Measurements from ENCODE around the gene RNLS. TPM values are rescaled to one million over a fixed set of nuclear protein-coding genes. Genes with fewer than 3 reads are reported as not detected.

Gene RNLS
- polyA plus RNA-seq, 2 of the 4 experiments (the other 2 are of a cell fraction): 11.7 to 16.8 TPM

DNA sequence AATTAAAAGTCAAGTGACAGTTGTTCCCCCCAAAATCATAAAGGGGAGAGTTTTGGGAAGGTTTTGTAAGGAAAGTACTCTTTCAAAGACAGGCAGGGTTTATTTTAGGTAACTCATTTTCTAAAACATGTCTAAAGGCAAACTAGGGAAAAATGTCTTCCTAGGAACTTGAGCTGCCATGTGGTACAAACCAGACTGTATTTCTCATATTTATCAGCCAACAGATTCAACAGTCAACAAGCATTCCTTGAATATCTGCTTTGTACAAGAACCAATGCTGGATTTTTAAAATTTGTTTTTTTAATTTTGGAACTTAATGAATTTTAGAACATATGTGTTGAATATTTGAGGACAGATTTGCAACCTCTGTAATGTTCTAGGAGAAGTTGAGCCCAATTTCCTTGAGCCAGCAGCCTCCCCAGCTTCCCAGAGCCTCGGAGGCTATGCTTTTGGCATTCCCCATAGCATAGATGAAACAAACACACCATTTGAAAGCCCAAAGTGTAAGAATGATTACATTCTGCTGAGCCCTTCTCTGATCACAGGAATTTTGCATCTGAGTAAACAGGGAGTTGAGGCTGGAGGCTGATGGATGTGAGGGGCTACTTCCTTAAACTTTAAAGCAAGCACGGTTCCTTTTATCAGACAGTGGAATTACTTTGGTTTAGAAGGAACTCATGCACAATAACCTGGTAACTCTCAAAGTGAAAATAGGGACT, 345.1 kb downstream of the RNLS start:
- Histone ChIP-seq H3K27ac (no peak overlapping the region), H3K4me2 (no peak overlapping the region), H3K4me3 (no peak overlapping the region), H3K4me1 (no peaks in the 10 kb centered on the region), H3K9me3 (no peaks in the 10 kb centered on the region)
- TF ChIP-seq ZC3H11A (IDR thresholded peaks at IDR 0.05) (no peak), CBX8 (IDR thresholded peaks at IDR 0.05) (no peak), POLR2A (IDR thresholded peaks at IDR 0.05; ENCODE audit: low read length) (no peak), ATOH8 (CRISPR knock-in tag; IDR thresholded peaks at IDR 0.05; ENCODE audit: low read depth) (no peak), PHF8 (IDR thresholded peaks at IDR 0.05; ENCODE audit: borderline replicate concordance, low read depth) (no peak), EP300 (IDR thresholded peaks at IDR 0.05) (no peak), CEBPB (IDR thresholded peaks at IDR 0.05) (no peak), TFCP2L1 (CRISPR knock-in tag; IDR thresholded peaks at IDR 0.05) (no peak), CBX2 (IDR thresholded peaks at IDR 0.05; ENCODE audit: borderline replicate concordance, low read depth) (no peak), POLR2AphosphoS2 (conservative IDR thresholded peaks at IDR 0.05; ENCODE audit: low read length) (no peak), MYC (IDR thresholded peaks at IDR 0.05; ENCODE audit: borderline replicate concordance, low read length) (no peak)
- TF ChIP-seq, protein P1, sequence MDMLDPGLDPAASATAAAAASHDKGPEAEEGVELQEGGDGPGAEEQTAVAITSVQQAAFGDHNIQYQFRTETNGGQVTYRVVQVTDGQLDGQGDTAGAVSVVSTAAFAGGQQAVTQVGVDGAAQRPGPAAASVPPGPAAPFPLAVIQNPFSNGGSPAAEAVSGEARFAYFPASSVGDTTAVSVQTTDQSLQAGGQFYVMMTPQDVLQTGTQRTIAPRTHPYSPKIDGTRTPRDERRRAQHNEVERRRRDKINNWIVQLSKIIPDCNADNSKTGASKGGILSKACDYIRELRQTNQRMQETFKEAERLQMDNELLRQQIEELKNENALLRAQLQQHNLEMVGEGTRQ (IDR thresholded peaks at IDR 0.05): no peak
- TF ChIP-seq, protein P2, sequence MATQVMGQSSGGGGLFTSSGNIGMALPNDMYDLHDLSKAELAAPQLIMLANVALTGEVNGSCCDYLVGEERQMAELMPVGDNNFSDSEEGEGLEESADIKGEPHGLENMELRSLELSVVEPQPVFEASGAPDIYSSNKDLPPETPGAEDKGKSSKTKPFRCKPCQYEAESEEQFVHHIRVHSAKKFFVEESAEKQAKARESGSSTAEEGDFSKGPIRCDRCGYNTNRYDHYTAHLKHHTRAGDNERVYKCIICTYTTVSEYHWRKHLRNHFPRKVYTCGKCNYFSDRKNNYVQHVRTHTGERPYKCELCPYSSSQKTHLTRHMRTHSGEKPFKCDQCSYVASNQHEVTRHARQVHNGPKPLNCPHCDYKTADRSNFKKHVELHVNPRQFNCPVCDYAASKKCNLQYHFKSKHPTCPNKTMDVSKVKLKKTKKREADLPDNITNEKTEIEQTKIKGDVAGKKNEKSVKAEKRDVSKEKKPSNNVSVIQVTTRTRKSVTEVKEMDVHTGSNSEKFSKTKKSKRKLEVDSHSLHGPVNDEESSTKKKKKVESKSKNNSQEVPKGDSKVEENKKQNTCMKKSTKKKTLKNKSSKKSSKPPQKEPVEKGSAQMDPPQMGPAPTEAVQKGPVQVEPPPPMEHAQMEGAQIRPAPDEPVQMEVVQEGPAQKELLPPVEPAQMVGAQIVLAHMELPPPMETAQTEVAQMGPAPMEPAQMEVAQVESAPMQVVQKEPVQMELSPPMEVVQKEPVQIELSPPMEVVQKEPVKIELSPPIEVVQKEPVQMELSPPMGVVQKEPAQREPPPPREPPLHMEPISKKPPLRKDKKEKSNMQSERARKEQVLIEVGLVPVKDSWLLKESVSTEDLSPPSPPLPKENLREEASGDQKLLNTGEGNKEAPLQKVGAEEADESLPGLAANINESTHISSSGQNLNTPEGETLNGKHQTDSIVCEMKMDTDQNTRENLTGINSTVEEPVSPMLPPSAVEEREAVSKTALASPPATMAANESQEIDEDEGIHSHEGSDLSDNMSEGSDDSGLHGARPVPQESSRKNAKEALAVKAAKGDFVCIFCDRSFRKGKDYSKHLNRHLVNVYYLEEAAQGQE (IDR thresholded peaks at IDR 0.05): no peak
- ATAC-seq: no peak
- 21% methylated on average over 2 of the region's 2 CpGs for WGBS (ENCODE audit: missing lambda C conversion rate)
- ChIA-PET POLR2A (interaction anchor here (0.5 kb wide), 1 partner anchor 20 kb away, joined by 3 read pairs; no protein-coding TSS in a partner anchor), CTCF (no interaction called here)
- FAIRE-seq: no peak
- DNase-seq (ENCODE audit: low read depth in 1 of 2, low spot score in 1 of 2): no peak

- ATAC-seq (no peak), FAIRE-seq (no peak), DNase-seq (ENCODE audit: low read depth in 1 of 2, low spot score in 1 of 2) (no peak)
- Histone ChIP-seq H3K4me3 (no peak overlapping the region), H3K27ac (no peak overlapping the region), H3K4me1 (no peaks in the 10 kb centered on the region), H3K4me2 (no peak overlapping the region), H3K9me3 (no peaks in the 10 kb centered on the region)
- ChIA-PET POLR2A (no interaction called here), CTCF (interaction anchor here (1.6 kb wide), 1 partner anchor 316 kb away, joined by 3 read pairs; no protein-coding TSS in a partner anchor)
- 87% methylated on average over 2 of the region's 2 CpGs for WGBS (ENCODE audit: missing lambda C conversion rate)
- TF ChIP-seq KDM1A (IDR thresholded peaks at IDR 0.05; ENCODE audit: low read depth) (no peak), CEBPB (IDR thresholded peaks at IDR 0.05) (no peak), POLR2A (IDR thresholded peaks at IDR 0.05; ENCODE audit: low read length) (no peak), CBX2 (IDR thresholded peaks at IDR 0.05; ENCODE audit: borderline replicate concordance, low read depth) (no peak), SREBF2 (IDR thresholded peaks at IDR 0.05) (no peak), HOXB13 (CRISPR knock-in tag; IDR thresholded peaks at IDR 0.05; ENCODE audit: low read depth) (no peak), BHLHE40 (IDR thresholded peaks at IDR 0.05; ENCODE audit: low read depth, low read length) (no peak)
Observed at GRCh38 chr10:88236121-88236743, 346.9 kb downstream of the RNLS start.

DNA sequence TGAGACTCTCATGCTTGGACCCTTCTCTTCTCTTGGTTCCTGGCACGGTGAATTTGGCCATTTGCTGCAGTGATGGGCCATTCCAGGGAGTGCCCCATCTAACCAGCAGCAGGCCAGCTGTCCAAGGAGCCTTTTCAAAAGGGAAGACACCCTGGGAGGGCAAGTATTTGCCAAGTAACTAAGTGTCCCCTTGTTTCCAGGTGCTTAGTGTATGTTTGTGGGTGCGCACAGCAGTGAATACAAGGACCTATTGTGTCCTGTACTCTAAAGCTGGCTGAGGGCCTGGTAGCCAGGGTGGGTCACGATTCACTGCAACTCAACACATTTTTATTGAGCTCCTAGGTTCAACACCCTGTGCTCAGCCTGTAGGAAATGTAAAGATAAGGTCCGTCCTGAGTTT, 348.8 kb downstream of the RNLS start:
- Histone ChIP-seq H3K4me3 (no peak overlapping the region), H3K4me1 (no peaks in the 10 kb centered on the region), H3K27ac (no peak overlapping the region), H3K9me3 (no peaks in the 10 kb centered on the region), H3K4me2 (no peak overlapping the region)
- no peak for FAIRE-seq
- POLR2A ChIA-PET: no interaction called here
- no peak for ATAC-seq
- DNase-seq (ENCODE audit: low read depth in 1 of 2, low spot score in 1 of 2): no peak
- CTCF ChIA-PET: no interaction called here
- no peak for TF ChIP-seq ESRRA (IDR thresholded peaks at IDR 0.05; ENCODE audit: borderline replicate concordance, low read length)
- TF ChIP-seq, protein P3, sequence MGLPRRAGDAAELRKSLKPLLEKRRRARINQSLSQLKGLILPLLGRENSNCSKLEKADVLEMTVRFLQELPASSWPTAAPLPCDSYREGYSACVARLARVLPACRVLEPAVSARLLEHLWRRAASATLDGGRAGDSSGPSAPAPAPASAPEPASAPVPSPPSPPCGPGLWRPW (IDR thresholded peaks at IDR 0.05): no peak
- TF ChIP-seq GATA3 (IDR thresholded peaks at IDR 0.05; ENCODE audit: borderline replicate concordance): no peak
- TF ChIP-seq, protein P4, sequence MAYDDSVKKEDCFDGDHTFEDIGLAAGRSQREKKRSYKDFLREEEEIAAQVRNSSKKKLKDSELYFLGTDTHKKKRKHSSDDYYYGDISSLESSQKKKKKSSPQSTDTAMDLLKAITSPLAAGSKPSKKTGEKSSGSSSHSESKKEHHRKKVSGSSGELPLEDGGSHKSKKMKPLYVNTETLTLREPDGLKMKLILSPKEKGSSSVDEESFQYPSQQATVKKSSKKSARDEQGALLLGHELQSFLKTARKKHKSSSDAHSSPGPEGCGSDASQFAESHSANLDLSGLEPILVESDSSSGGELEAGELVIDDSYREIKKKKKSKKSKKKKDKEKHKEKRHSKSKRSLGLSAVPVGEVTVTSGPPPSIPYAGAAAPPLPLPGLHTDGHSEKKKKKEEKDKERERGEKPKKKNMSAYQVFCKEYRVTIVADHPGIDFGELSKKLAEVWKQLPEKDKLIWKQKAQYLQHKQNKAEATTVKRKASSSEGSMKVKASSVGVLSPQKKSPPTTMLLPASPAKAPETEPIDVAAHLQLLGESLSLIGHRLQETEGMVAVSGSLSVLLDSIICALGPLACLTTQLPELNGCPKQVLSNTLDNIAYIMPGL (CRISPR knock-in tag; IDR thresholded peaks at IDR 0.05; ENCODE audit: borderline replicate concordance): no peak
- no peak for TF ChIP-seq BHLHE40 (IDR thresholded peaks at IDR 0.05; ENCODE audit: low read depth, low read length)
- TF ChIP-seq ZNF302 (CRISPR knock-in tag; IDR thresholded peaks at IDR 0.05): no peak
- no peak for TF ChIP-seq KDM5A (IDR thresholded peaks at IDR 0.05)
- no peak for TF ChIP-seq RARB (CRISPR knock-in tag; IDR thresholded peaks at IDR 0.05)
- TF ChIP-seq JUN (IDR thresholded peaks at IDR 0.05): no peak
- TF ChIP-seq TFCP2L1 (CRISPR knock-in tag; IDR thresholded peaks at IDR 0.05): no peak
- TF ChIP-seq POLR2A (IDR thresholded peaks at IDR 0.05; ENCODE audit: low read length): no peak
- no peak for TF ChIP-seq FOSL2 (IDR thresholded peaks at IDR 0.05)
- no peak for TF ChIP-seq FOSL2 (CRISPR knock-in tag; IDR thresholded peaks at IDR 0.05)
- 72% methylated on average over 4 of the region's 4 CpGs for WGBS (ENCODE audit: missing lambda C conversion rate)
